ENCODE measurements around the gene LENEP.
A peak's percentile ranks its signal among the peaks of the same experiment; 100 is the strongest.

LENEP gene

GRCh38 chr1:154967331-154967950 is 25.9 kb upstream of the LENEP start:
- CTCF ChIA-PET, result interaction anchor here (1.1 kb wide), 1 partner anchor 32 kb away, joined by 4 read pairs; no protein-coding TSS in a partner anchor
- no peak for DNase-seq (ENCODE audit: extremely low spot score)
- TF ChIP-seq PKNOX1 (IDR thresholded peaks at IDR 0.05) (no peak), FOXK2 (IDR thresholded peaks at IDR 0.05) (no peak), HDGF (IDR thresholded peaks at IDR 0.05; ENCODE audit: borderline replicate concordance) (no peak), CTBP1 (IDR thresholded peaks at IDR 0.05; ENCODE audit: borderline replicate concordance) (no peak), ARNT (IDR thresholded peaks at IDR 0.05) (no peak), ELF4 (IDR thresholded peaks at IDR 0.05) (no peak), NFRKB (IDR thresholded peaks at IDR 0.05) (no peak), L3MBTL2 (conservative IDR thresholded peaks at IDR 0.05) (no peak), SUZ12 (IDR thresholded peaks at IDR 0.05) (no peak), LEF1 (IDR thresholded peaks at IDR 0.05; ENCODE audit: borderline replicate concordance) (no peak), TARDBP (IDR thresholded peaks at IDR 0.05) (no peak), FOXA1 (IDR thresholded peaks at IDR 0.05) (no peak), ZNF384 (IDR thresholded peaks at IDR 0.05) (no peak), FOXM1 (IDR thresholded peaks at IDR 0.05; ENCODE audit: borderline replicate concordance) (no peak)
- POLR2A ChIA-PET, result no interaction called here

GRCh38 chr1:154968731-154969130 is 24.7 kb upstream of the LENEP start:
- ChIA-PET CTCF (interaction anchor here (0.6 kb wide), 1 partner anchor 275 kb away, joined by 3 read pairs; no protein-coding TSS in a partner anchor), POLR2A (interaction anchor here (1.0 to 6.6 kb wide), 2 partner anchors 15 to 26 kb away, joined by 4 to 58 read pairs; partner anchors contain the start of gene FLAD1)
- TF ChIP-seq SP1 (IDR thresholded peaks at IDR 0.05) (no peak), FOXA1 (IDR thresholded peaks at IDR 0.05) (no peak), LEF1 (IDR thresholded peaks at IDR 0.05; ENCODE audit: borderline replicate concordance) (no peak)
- no peak for DNase-seq (ENCODE audit: extremely low spot score)

- ChIA-PET POLR2A (interaction anchor here (0.9 to 6.6 kb wide), 3 partner anchors 13 to 25 kb away, joined by 4 to 58 read pairs (median 5); partner anchors contain the start of genes FLAD1 and PBXIP1), CTCF (no interaction called here)
- no peak for TF ChIP-seq ELF4 (IDR thresholded peaks at IDR 0.05)
- no peak for TF ChIP-seq PKNOX1 (IDR thresholded peaks at IDR 0.05)
- TF ChIP-seq ZNF384 (IDR thresholded peaks at IDR 0.05), result no peak
- TF ChIP-seq BHLHE40 (IDR thresholded peaks at IDR 0.05; ENCODE audit: borderline replicate concordance), result no peak
- no peak for TF ChIP-seq SP1 (IDR thresholded peaks at IDR 0.05)
- TF ChIP-seq NFRKB (IDR thresholded peaks at IDR 0.05), result no peak
- no peak for TF ChIP-seq ARNT (IDR thresholded peaks at IDR 0.05)
- TF ChIP-seq HDGF (IDR thresholded peaks at IDR 0.05; ENCODE audit: borderline replicate concordance), result no peak
- no peak for TF ChIP-seq SUZ12 (IDR thresholded peaks at IDR 0.05)
- no peak for TF ChIP-seq L3MBTL2 (conservative IDR thresholded peaks at IDR 0.05)
- no peak for TF ChIP-seq TARDBP (IDR thresholded peaks at IDR 0.05)
- TF ChIP-seq FOXM1 (IDR thresholded peaks at IDR 0.05; ENCODE audit: borderline replicate concordance), result no peak
- no peak for TF ChIP-seq LEF1 (IDR thresholded peaks at IDR 0.05; ENCODE audit: borderline replicate concordance)
- TF ChIP-seq CTBP1 (IDR thresholded peaks at IDR 0.05; ENCODE audit: borderline replicate concordance), result no peak
- no peak for TF ChIP-seq FOXK2 (IDR thresholded peaks at IDR 0.05)
- TF ChIP-seq FOXA1 (IDR thresholded peaks at IDR 0.05), result no peak
- DNase-seq (ENCODE audit: extremely low spot score), result no peak
Measured at GRCh38 chr1:154969246-154969645, 24.1 kb upstream of the LENEP start.

GRCh38 chr1:154969860-154970452 is 23.4 kb upstream of the LENEP start:
- CTCF ChIA-PET, result interaction anchor here (0.7 to 2.2 kb wide), 4 partner anchors 8 to 115 kb away, joined by 4 to 8 read pairs (median 4); partner anchors contain the start of genes PBXIP1 and PYGO2
- POLR2A ChIA-PET, result interaction anchor here (0.9 to 6.6 kb wide), 9 partner anchors 8 to 223 kb away, joined by 3 to 59 read pairs (median 7); partner anchors contain the start of genes FLAD1, LENEP, PBXIP1 and PMVK
- no peak for TF ChIP-seq ARNT (IDR thresholded peaks at IDR 0.05)
- TF ChIP-seq CTBP1 (IDR thresholded peaks at IDR 0.05; ENCODE audit: borderline replicate concordance), result no peak
- TF ChIP-seq ZNF384 (IDR thresholded peaks at IDR 0.05), result no peak
- no peak for TF ChIP-seq FOXK2 (IDR thresholded peaks at IDR 0.05)
- no peak for TF ChIP-seq TARDBP (IDR thresholded peaks at IDR 0.05)
- no peak for TF ChIP-seq LEF1 (IDR thresholded peaks at IDR 0.05; ENCODE audit: borderline replicate concordance)
- no peak for TF ChIP-seq L3MBTL2 (conservative IDR thresholded peaks at IDR 0.05)
- no peak for TF ChIP-seq PKNOX1 (IDR thresholded peaks at IDR 0.05)
- TF ChIP-seq HDGF (IDR thresholded peaks at IDR 0.05; ENCODE audit: borderline replicate concordance), result no peak
- TF ChIP-seq FOXA1 (IDR thresholded peaks at IDR 0.05), result no peak
- TF ChIP-seq SUZ12 (IDR thresholded peaks at IDR 0.05), result no peak
- no peak for TF ChIP-seq BHLHE40 (IDR thresholded peaks at IDR 0.05; ENCODE audit: borderline replicate concordance)
- no peak for TF ChIP-seq ELF4 (IDR thresholded peaks at IDR 0.05)
- TF ChIP-seq FOXM1 (IDR thresholded peaks at IDR 0.05; ENCODE audit: borderline replicate concordance), result no peak
- no peak for TF ChIP-seq NFRKB (IDR thresholded peaks at IDR 0.05)
- DNase-seq (ENCODE audit: extremely low spot score), result no peak

GRCh38 chr1:154970631-154971340 is 22.6 kb upstream of the LENEP start, which contains the start of gene SHC1:
Gene SHC1 (minus strand): TSS chr1:154970747. CDS start chr1:154970526, 221 bp downstream.
- ChIA-PET CTCF (interaction anchor here (0.6 to 2.2 kb wide), 5 partner anchors 9 to 115 kb away, joined by 3 to 8 read pairs (median 4); partner anchors contain the start of gene PYGO2), POLR2A (interaction anchor here (0.6 to 6.6 kb wide), 13 partner anchors 9 to 223 kb away, joined by 3 to 59 read pairs (median 5); partner anchors contain the start of genes FLAD1, LENEP, PBXIP1 and PMVK)
- TF ChIP-seq ELF4 (IDR thresholded peaks at IDR 0.05), result no peak
- no peak for TF ChIP-seq ZNF384 (IDR thresholded peaks at IDR 0.05)
- no peak for TF ChIP-seq FOXM1 (IDR thresholded peaks at IDR 0.05; ENCODE audit: borderline replicate concordance)
- no peak for TF ChIP-seq SP1 (IDR thresholded peaks at IDR 0.05)
- no peak for TF ChIP-seq PKNOX1 (IDR thresholded peaks at IDR 0.05)
- TF ChIP-seq BHLHE40 (IDR thresholded peaks at IDR 0.05; ENCODE audit: borderline replicate concordance), result no peak
- no peak for TF ChIP-seq LEF1 (IDR thresholded peaks at IDR 0.05; ENCODE audit: borderline replicate concordance)
- TF ChIP-seq FOXK2 (IDR thresholded peaks at IDR 0.05), result no peak
- DNase-seq (ENCODE audit: extremely low spot score), result peak; percentile 79

Data from HEK293T (cell line).